ENCODE measurements around the gene SGPP2.

DNA sequence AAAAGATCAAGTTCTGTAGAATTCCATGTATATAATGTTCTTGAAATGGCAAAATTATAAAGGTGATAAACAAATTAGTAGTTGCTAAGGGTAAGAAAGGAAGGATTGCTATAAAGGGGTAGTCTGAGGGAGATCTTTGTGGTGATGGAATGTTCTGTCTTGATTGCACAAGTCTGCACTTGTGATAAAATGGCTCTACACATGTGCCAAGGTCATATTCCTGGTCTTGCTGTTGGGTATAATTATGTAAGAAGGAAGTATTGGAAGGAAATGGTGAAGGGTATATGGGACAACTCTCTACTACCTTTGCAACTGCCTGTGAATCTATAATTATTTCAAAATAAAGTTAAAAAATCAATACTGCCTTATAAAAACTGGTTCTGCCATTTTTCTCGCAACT, 15.3 kb downstream of the SGPP2 start:
- TF ChIP-seq, protein P1, sequence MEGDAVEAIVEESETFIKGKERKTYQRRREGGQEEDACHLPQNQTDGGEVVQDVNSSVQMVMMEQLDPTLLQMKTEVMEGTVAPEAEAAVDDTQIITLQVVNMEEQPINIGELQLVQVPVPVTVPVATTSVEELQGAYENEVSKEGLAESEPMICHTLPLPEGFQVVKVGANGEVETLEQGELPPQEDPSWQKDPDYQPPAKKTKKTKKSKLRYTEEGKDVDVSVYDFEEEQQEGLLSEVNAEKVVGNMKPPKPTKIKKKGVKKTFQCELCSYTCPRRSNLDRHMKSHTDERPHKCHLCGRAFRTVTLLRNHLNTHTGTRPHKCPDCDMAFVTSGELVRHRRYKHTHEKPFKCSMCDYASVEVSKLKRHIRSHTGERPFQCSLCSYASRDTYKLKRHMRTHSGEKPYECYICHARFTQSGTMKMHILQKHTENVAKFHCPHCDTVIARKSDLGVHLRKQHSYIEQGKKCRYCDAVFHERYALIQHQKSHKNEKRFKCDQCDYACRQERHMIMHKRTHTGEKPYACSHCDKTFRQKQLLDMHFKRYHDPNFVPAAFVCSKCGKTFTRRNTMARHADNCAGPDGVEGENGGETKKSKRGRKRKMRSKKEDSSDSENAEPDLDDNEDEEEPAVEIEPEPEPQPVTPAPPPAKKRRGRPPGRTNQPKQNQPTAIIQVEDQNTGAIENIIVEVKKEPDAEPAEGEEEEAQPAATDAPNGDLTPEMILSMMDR (IDR thresholded peaks at IDR 0.05 in 8 of 11, conservative IDR thresholded peaks at IDR 0.05 in 3 of 11): no peak
- no peak for TF ChIP-seq POLR2AphosphoS5 (IDR thresholded peaks at IDR 0.05)
